Measurements from ENCODE around the gene AMN.

Gene AMN

DNA sequence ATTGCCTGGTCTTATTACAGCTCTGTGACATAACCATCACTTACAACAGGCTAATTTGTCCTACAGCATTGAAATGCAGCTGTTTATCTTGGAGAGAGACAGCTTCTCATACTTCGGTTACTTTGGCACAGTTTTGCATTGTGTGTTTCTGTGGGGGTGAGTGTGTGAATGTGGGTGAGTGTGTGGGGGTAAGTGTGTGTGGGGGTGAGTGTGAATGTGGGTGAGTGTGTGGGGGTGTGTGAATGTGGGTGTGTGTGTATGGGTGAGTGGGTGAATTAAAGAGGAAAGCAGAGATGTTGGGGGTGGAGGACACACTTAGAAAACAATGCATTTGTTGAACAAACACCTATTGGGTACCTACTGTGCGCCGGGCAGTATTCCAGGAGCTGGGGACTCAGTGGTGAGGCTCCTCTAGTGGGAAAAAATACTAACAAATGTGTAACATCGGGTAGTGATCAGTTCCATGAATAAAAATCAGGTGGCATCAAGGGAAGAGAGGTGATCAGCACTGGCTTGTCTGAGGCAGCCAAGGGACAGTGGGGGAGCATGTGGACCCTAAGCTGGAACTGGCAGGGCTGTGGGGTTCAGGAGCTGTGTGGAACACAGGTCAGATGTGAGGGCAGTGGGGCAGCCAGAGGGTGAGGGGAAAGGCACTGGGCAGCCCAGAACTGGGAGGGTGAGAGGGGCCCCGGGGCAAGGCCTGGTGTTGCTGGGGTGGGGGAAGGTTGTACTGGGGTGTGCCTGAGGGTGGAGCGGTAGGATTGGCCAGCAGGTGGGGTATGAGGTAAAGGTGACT lies 44.1 kb upstream of the AMN start:
- ATAC-seq (ENCODE audit: low read depth) (peak; percentile 54; the same call in 2 of the 3 replicates), DNase-seq (ENCODE audit: low spot score) (no peak)
- TF ChIP-seq, protein P1, sequence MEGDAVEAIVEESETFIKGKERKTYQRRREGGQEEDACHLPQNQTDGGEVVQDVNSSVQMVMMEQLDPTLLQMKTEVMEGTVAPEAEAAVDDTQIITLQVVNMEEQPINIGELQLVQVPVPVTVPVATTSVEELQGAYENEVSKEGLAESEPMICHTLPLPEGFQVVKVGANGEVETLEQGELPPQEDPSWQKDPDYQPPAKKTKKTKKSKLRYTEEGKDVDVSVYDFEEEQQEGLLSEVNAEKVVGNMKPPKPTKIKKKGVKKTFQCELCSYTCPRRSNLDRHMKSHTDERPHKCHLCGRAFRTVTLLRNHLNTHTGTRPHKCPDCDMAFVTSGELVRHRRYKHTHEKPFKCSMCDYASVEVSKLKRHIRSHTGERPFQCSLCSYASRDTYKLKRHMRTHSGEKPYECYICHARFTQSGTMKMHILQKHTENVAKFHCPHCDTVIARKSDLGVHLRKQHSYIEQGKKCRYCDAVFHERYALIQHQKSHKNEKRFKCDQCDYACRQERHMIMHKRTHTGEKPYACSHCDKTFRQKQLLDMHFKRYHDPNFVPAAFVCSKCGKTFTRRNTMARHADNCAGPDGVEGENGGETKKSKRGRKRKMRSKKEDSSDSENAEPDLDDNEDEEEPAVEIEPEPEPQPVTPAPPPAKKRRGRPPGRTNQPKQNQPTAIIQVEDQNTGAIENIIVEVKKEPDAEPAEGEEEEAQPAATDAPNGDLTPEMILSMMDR (IDR thresholded peaks at IDR 0.05; ENCODE audit: poor library complexity, severe bottlenecking) = no peak
- Histone ChIP-seq H3K27ac (ENCODE audit: poor library complexity, severe bottlenecking) (no peak overlapping the region), H3K27me3 (ENCODE audit: insufficient read depth, poor library complexity, severe bottlenecking) (no peaks in the 10 kb centered on the region), H3K4me1 (ENCODE audit: insufficient read depth, poor library complexity, severe bottlenecking) (no peaks in the 10 kb centered on the region), H3K36me3 (ENCODE audit: low read depth) (peaks cover 25% of the 10 kb centered on the region), H3K9me3 (ENCODE audit: severe bottlenecking) (no peaks in the 10 kb centered on the region), H3K4me3 (ENCODE audit: severe bottlenecking) (no peak overlapping the region)

DNA sequence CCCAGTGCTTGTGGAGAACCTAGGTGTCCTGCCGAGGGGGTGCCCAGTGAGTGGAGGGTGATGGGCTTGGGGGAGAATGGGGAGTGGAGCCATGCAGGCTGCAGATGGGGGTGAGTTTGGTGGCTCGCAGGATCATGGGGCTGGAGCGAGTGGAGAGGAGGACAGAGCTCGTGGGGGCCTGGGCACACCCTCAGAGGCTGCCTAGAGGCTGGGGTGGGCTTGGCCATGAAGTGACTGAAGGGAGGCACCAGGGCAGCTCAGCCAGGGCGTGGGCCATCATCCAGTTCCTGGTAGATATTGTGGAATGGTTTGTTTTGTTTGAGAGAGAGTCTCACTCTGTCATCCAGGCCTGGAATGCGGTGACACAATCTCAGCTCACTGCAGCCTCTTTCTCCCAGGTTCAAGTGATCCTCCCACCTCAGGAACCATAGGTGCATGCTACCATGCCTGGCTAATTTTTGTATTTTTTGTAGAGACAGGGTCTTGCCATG lies 43.4 kb upstream of the AMN start:
- H3K4me3 ChIP-seq (ENCODE audit: severe bottlenecking) = no peak overlapping the region
- no peak overlapping the region for H3K27ac ChIP-seq (ENCODE audit: poor library complexity, severe bottlenecking)
- no peaks in the 10 kb centered on the region for H3K27me3 ChIP-seq (ENCODE audit: insufficient read depth, poor library complexity, severe bottlenecking)
- TF ChIP-seq, protein P1 (IDR thresholded peaks at IDR 0.05; ENCODE audit: poor library complexity, severe bottlenecking) = no peak
- ATAC-seq (ENCODE audit: low read depth) (0 out of 3 replicates have a peak, but pooled peaks have one; percentile 10), DNase-seq (ENCODE audit: low spot score) (no peak)
- no peaks in the 10 kb centered on the region for H3K9me3 ChIP-seq (ENCODE audit: severe bottlenecking)
- peaks cover 20% of the 10 kb centered on the region for H3K36me3 ChIP-seq (ENCODE audit: low read depth)
- H3K4me1 ChIP-seq (ENCODE audit: insufficient read depth, poor library complexity, severe bottlenecking) = no peaks in the 10 kb centered on the region

DNA sequence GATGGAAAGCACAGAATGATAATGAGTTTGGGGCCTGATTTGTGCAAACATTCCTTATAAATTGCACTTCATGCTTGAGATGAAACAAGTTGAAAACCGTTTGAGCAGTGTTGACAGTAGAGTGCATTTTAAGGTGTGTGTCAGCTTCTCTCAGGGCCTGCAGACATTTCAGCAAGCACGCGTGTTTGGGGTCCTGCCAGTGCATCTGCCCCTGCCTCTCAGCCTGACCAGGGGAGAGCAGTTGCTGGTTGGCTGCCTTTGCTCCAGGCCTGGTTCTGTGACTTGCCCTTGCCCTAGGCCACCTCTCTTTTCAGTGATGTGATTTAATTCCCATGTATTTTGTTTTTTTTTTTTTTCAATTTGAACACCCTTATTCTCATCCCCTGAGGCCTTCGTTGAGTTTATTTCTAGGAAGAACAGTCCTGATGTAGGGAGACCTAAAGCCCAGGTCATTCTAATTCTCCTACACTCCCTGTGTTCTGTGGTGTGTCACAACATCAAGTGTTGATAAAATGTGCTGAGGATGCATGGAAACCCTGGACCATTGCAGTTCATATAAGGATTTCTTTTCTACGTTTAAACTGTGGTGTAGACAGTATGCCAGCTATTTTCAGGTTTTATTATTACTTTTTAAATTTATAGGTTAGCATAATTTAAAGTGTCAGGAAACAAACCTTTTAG lies 40.1 kb upstream of the AMN start:
- Histone ChIP-seq H3K36me3 (ENCODE audit: low read depth) (peaks cover 13% of the 10 kb centered on the region), H3K4me3 (ENCODE audit: severe bottlenecking) (no peak overlapping the region), H3K9me3 (ENCODE audit: severe bottlenecking) (no peaks in the 10 kb centered on the region), H3K4me1 (ENCODE audit: insufficient read depth, poor library complexity, severe bottlenecking) (no peaks in the 10 kb centered on the region), H3K27ac (ENCODE audit: poor library complexity, severe bottlenecking) (no peak overlapping the region), H3K27me3 (ENCODE audit: insufficient read depth, poor library complexity, severe bottlenecking) (no peaks in the 10 kb centered on the region)
- ATAC-seq (ENCODE audit: low read depth) (no peak), DNase-seq (ENCODE audit: low spot score) (no peak)
- TF ChIP-seq, protein P1 (IDR thresholded peaks at IDR 0.05; ENCODE audit: poor library complexity, severe bottlenecking) = no peak

DNA sequence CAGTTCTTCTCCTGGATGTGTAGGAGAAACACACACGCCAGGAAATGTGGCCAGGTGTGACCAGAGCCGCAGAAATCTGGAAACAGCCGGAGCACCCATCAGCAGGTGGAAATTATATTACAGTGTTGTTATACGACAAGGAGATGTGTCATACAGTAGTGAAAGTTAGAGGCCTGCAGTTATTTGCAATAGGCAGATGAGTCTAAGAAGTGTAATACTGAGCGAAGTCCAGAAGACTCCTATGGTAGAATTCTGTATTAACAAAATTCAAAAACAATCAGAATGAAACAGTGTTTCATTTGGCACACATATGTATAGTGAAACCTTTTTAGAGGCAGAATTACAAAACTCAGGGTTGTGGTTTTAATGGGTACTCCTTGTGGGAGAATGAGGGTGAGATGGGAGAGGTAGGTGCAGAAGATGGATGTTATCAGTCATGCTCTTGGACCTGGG lies 39.3 kb upstream of the AMN start:
- Histone ChIP-seq H3K4me1 (ENCODE audit: insufficient read depth, poor library complexity, severe bottlenecking) (no peaks in the 10 kb centered on the region), H3K36me3 (ENCODE audit: low read depth) (peaks cover 13% of the 10 kb centered on the region), H3K4me3 (ENCODE audit: severe bottlenecking) (no peak overlapping the region), H3K9me3 (ENCODE audit: severe bottlenecking) (no peaks in the 10 kb centered on the region), H3K27ac (ENCODE audit: poor library complexity, severe bottlenecking) (no peak overlapping the region), H3K27me3 (ENCODE audit: insufficient read depth, poor library complexity, severe bottlenecking) (no peaks in the 10 kb centered on the region)
- TF ChIP-seq, protein P1 (IDR thresholded peaks at IDR 0.05; ENCODE audit: poor library complexity, severe bottlenecking) = no peak
- ATAC-seq (ENCODE audit: low read depth) (no peak), DNase-seq (ENCODE audit: low spot score) (no peak)

Measured in RWPE2 (cell line).